HepG2 (cell line): ENCODE data around the gene MTHFSD. TPM values are rescaled to one million over a fixed set of nuclear protein-coding genes. Genes with fewer than 3 reads are reported as not detected.

Source experiments
- ATAC-seq: fragments of 200-7000 bp; cut with Tn5 transposase; 3 replicates; pipeline ENCODE4 v1.9.1; 2020; ENCODE audit warnings: mild to moderate bottlenecking, moderate library complexity
- BruUV-seq: library from RNA; stranded (reverse); fragments of 400-500 nt; replicated peaks from 2 replicates; lab custom pipeline; 2021; lab: Mats Ljungman, UMichigan
- CTCF ChIA-PET: fragments of 300-600 bp; formaldehyde crosslinking; extraction: SDS; loops from one replicate; lab custom pipeline; 2021; ENCODE audit warnings: low total read pairs, inconsistent platforms, low intra/inter-chr PET ratio; lab: Yijun Ruan, JAX
- POLR2A ChIA-PET: fragments of 350-600 bp; sonication (Branson Sonifier 250); formaldehyde crosslinking; loops from one replicate; lab custom pipeline; 2020; ENCODE audit warnings: antibody characterized with exemption, inconsistent platforms; lab: Yijun Ruan, JAX
- DNase-seq: peaks from one replicate; pipeline ENCODE4 v3.0.0-alpha.2; 2015; ENCODE audit warnings: low spot score
- FAIRE-seq: peaks from 3 replicates; lab custom pipeline; 2011; peaks lifted over from hg19 to GRCh38; lab: Jason Lieb, UNC
- H2AFZ ChIP-seq: one replicate; pipeline ENCODE4 v1.6.1; 2011; ENCODE audit warnings: low read length, inconsistent platforms
- H3K27ac ChIP-seq: fragments of 300-600 bp; 3 replicates; pipeline ENCODE4 v1.8.0; 2011; ENCODE audit warnings: mixed run types, mild to moderate bottlenecking, mixed read lengths, low read length, inconsistent platforms; ENCODE audit not compliant: insufficient read depth; ENCODE audit errors: extremely low read length
- H3K27me3 ChIP-seq, 2 experiments: fragments of 200-600 bp in 1 of 2; 2 replicates in 1 of 2; 3 replicates in 1 of 2; pipeline versions ENCODE4 v1.6.0 to v1.8.0; 2011; ENCODE audit warnings: low read length in 2 of 2, mild to moderate bottlenecking in 2 of 2, moderate library complexity in 2 of 2, inconsistent platforms in 1 of 2; ENCODE audit not compliant: insufficient read depth in 2 of 2, control insufficient read depth in 1 of 2
- H3K36me3 ChIP-seq, 2 experiments: fragments of 200-600 bp in 1 of 2; replicated peaks in 1 of 2; 2 replicates in 1 of 2; 3 replicates in 1 of 2; pipeline versions ENCODE4 v1.5.1 to v1.8.0; 2011; ENCODE audit warnings: low read length in 2 of 2, inconsistent platforms in 1 of 2; ENCODE audit not compliant: insufficient read depth in 2 of 2, control insufficient read depth in 1 of 2
- H3K4me1 ChIP-seq: 2 replicates; pipeline ENCODE4 v1.5.1; 2012; ENCODE audit warnings: low read length, inconsistent platforms; ENCODE audit not compliant: insufficient read depth
- H3K4me2 ChIP-seq: 2 replicates; pipeline ENCODE4 v1.6.0; 2011; ENCODE audit warnings: low read depth, low read length, inconsistent platforms
- H3K4me3 ChIP-seq, 3 experiments: fragments of 200-600 bp in 1 of 3; sonication (generic), shearing (Covaris generic) in 1 of 3; replicated peaks in 1 of 3; 2 replicates each; pipeline ENCODE4 v1.5.1; 2011 to 2016; ENCODE audit warnings: low read length in 3 of 3, inconsistent platforms in 2 of 3, low read depth in 2 of 3, mild to moderate bottlenecking in 2 of 3, control low read depth in 1 of 3, mixed read lengths in 1 of 3; ENCODE audit not compliant: insufficient read depth in 1 of 3
- H3K79me2 ChIP-seq: one replicate; pipeline ENCODE4 v1.6.1; 2011; ENCODE audit warnings: low read length, inconsistent platforms; ENCODE audit not compliant: insufficient read depth
- H3K9ac ChIP-seq: 2 replicates; pipeline ENCODE4 v1.6.0; 2011; ENCODE audit warnings: mild to moderate bottlenecking, low read depth, low read length, inconsistent platforms; ENCODE audit not compliant: insufficient read depth
- H3K9me3 ChIP-seq: 2 replicates; pipeline ENCODE4 v1.5.1; 2012; ENCODE audit warnings: mild to moderate bottlenecking, low read length
- H4K20me1 ChIP-seq: 2 replicates; pipeline ENCODE4 v1.6.0; 2011; ENCODE audit warnings: inconsistent platforms, mild to moderate bottlenecking, low read length, moderate library complexity; ENCODE audit not compliant: insufficient read depth
- CTCF ChIP-seq: sonication (generic); formaldehyde crosslinking; IDR thresholded peaks from 2 replicates; pipeline ENCODE4 v1.5.0; 2020; ENCODE audit warnings: mild to moderate bottlenecking, missing genetic modification reagents, moderate library complexity
- HNRNPLL ChIP-seq: fragments of 200-400 bp; formaldehyde crosslinking; IDR thresholded peaks from 2 replicates; pipeline ENCODE4 v1.6.1; 2017; ENCODE audit warnings: mild to moderate bottlenecking, low read depth, low read length; ENCODE audit not compliant: poor library complexity, severe bottlenecking
- HOXD1 ChIP-seq: sonication (generic); formaldehyde crosslinking; IDR thresholded peaks from 2 replicates; pipeline ENCODE4 v1.5.0; 2020; ENCODE audit warnings: missing genetic modification reagents
- ISL2 ChIP-seq: sonication (generic); formaldehyde crosslinking; IDR thresholded peaks from 2 replicates; pipeline ENCODE4 v1.5.0; 2020; ENCODE audit warnings: missing genetic modification reagents
- KDM2A ChIP-seq: sonication (generic); formaldehyde crosslinking; IDR thresholded peaks from 2 replicates; pipeline ENCODE4 v1.4.0; 2020; ENCODE audit warnings: low read depth, missing genetic modification reagents, borderline replicate concordance
- MEIS2 ChIP-seq: sonication (generic); formaldehyde crosslinking; IDR thresholded peaks from 2 replicates; pipeline ENCODE4 v1.9.0; 2021; ENCODE audit warnings: mild to moderate bottlenecking, missing genetic modification reagents
- PATZ1 ChIP-seq: sonication (generic); formaldehyde crosslinking; IDR thresholded peaks from 2 replicates; pipeline ENCODE4 v1.4.0; 2020; ENCODE audit warnings: missing genetic modification reagents
- POGK ChIP-seq: sonication (generic); formaldehyde crosslinking; conservative IDR thresholded peaks from 2 replicates; pipeline ENCODE4 v1.8.0; 2022; ENCODE audit warnings: mild to moderate bottlenecking, moderate library complexity, missing genetic modification reagents
- XRCC5 ChIP-seq: fragments of 200-400 bp; formaldehyde crosslinking; optimal IDR thresholded peaks from 2 replicates; pipeline ENCODE3; 2017; ENCODE audit warnings: mild to moderate bottlenecking, low read length
- YEATS4 ChIP-seq: sonication (generic); formaldehyde crosslinking; IDR thresholded peaks from 2 replicates; pipeline ENCODE4 v1.4.0; 2020; ENCODE audit warnings: missing genetic modification reagents, borderline replicate concordance
- ZNF383 ChIP-seq: sonication (generic); formaldehyde crosslinking; IDR thresholded peaks from 2 replicates; pipeline ENCODE4 v1.4.0; 2020; ENCODE audit warnings: missing genetic modification reagents, mild to moderate bottlenecking, borderline replicate concordance
- ZNF629 ChIP-seq: sonication (generic); formaldehyde crosslinking; conservative IDR thresholded peaks from 2 replicates; pipeline ENCODE4 v1.5.0; 2020; ENCODE audit warnings: missing genetic modification reagents
- ZNF784 ChIP-seq: sonication (generic); formaldehyde crosslinking; IDR thresholded peaks from 2 replicates; pipeline ENCODE4 v1.5.1; 2020; ENCODE audit warnings: missing genetic modification reagents, mild to moderate bottlenecking, borderline replicate concordance
- ZNF800 ChIP-seq: sonication (generic); formaldehyde crosslinking; IDR thresholded peaks from 2 replicates; pipeline ENCODE4 v1.4.0; 2020; ENCODE audit warnings: missing genetic modification reagents
- WGBS: methylation state at CpG from one replicate; pipeline ENCODE4 v1.1.6; 2017; ENCODE audit warnings: low lambda C conversion rate; 5-methylcytosine and 5-hydroxymethylcytosine counted together
- in situ Hi-C: cut with HindIII; loops from 2 replicates; pipeline ENCODE4 v1.10.0; 2017; ENCODE audit warnings: low pct_unique_long_range_greater_than_20kb; ENCODE audit not compliant: extremely low pct_ligation_motif_present
- intact Hi-C: fragments of 100-400 bp; cut with micrococcal nuclease; formaldehyde crosslinking; loops from one replicate; pipeline ENCODE4 v1.10.0; 2022; ENCODE audit not compliant: unreplicated experiment
- polyA plus RNA-seq, 8 experiments: library from polyadenylated mRNA; depleted of rRNA in 3 of 8; stranded (reverse) in 7 of 8; unstranded in 1 of 8; fragments of >200 nt; fragmentation: Illumina TruSeq in 4 of 8; extraction: Trizol in 4 of 8; gene quantifications; 2 replicates each; pipeline versions ENCODE4 v1.2.1 to v1.2.3, GENCODE V29; 2011 to 2016; ENCODE audit warnings: low read depth in 4 of 8, missing spikeins in 1 of 8, mixed read lengths in 1 of 8; ENCODE audit not compliant: insufficient read depth in 1 of 8
- total RNA-seq, 5 experiments: library from RNA; depleted of rRNA; stranded (reverse); fragments of >200 nt; fragmentation: Illumina TruSeq; extraction: Trizol; gene quantifications; 2 replicates each; pipeline ENCODE4 v1.2.3, GENCODE V29; 2016; ENCODE audit warnings: low read depth in 1 of 5

Gene MTHFSD
- total and polyA plus RNA-seq, 2 of the 13 experiments (the other 11 are each of a cell fraction or from before 2014, with no cell fraction given), result 14.2 to 16.3 TPM

- peak; percentile 23 for FAIRE-seq
- peaks cover 3% of the 10 kb centered on the region; the same call in 1 of the 2 replicates for H4K20me1 ChIP-seq
- peak; percentile 63 for DNase-seq
- H3K27ac ChIP-seq, result no peak overlapping the region
- H3K9me3 ChIP-seq, result no peaks in the 10 kb centered on the region
- peak overlapping the region; percentile 57 for H3K4me2 ChIP-seq
- in situ Hi-C loops, result no loop called here
- CTCF ChIA-PET, result interaction anchor here (0.8 to 1.4 kb wide), 4 partner anchors 12 to 501 kb away, joined by 3 to 5 read pairs (median 4); no protein-coding TSS in a partner anchor
- peak; percentile 94 for ATAC-seq
- no peaks in the 10 kb centered on the region for H3K79me2 ChIP-seq
- 10% methylated on average over 45 of the region's 54 CpGs for WGBS
- H3K27me3 ChIP-seq, result peaks cover 13 to 94% of the 10 kb centered on the region in 2 experiments
- intact Hi-C loops, result no loop called here
- H3K9ac ChIP-seq, result no peak overlapping the region
- H3K4me1 ChIP-seq, result peaks cover 9% of the 10 kb centered on the region
- peak overlapping the region in 2 of 3 experiments; percentile 4 to 44; a peak in 3 of 6 replicates for H3K4me3 ChIP-seq
- no peaks in the 10 kb centered on the region for H3K36me3 ChIP-seq
- POLR2A ChIA-PET, result no interaction called here
- H2AFZ ChIP-seq, result no peak overlapping the region
- no TSS peak for BruUV-seq
- peak; percentile 79; the same call in 1 of the 2 replicates for TF ChIP-seq KDM2A (CRISPR knock-in tag)
- no peak for TF ChIP-seq ZNF629 (CRISPR knock-in tag)
- 0 out of 2 replicates have a peak, but pooled peaks have one; percentile 48 for TF ChIP-seq ISL2 (CRISPR knock-in tag)
- peak; percentile 88 for TF ChIP-seq XRCC5
- peak; percentile 55 for TF ChIP-seq PATZ1 (CRISPR knock-in tag)
- TF ChIP-seq POGK, result peak; percentile 62; the same call in 1 of the 2 replicates
- TF ChIP-seq CTCF (CRISPR knock-in tag), result peak; percentile 74
- no peak for TF ChIP-seq ZNF383 (CRISPR knock-in tag)
- peak; percentile 85 for TF ChIP-seq HOXD1
- peak; percentile 85 for TF ChIP-seq MEIS2
- peak; percentile 33; the same call in 1 of the 2 replicates for TF ChIP-seq YEATS4 (CRISPR knock-in tag)
- peak; percentile 16 for TF ChIP-seq HNRNPLL
- no peak for TF ChIP-seq ZNF784 (CRISPR knock-in tag)
- TF ChIP-seq ZNF800 (CRISPR knock-in tag), result peak; percentile 95
Observed at GRCh38 chr16:86575754-86576557, 20.9 kb upstream of the MTHFSD start.
